SH-SY5Y (cell line): ENCODE results near the gene SAG.

Source experiments
- GATA2 ChIP-seq: IDR thresholded peaks from 2 replicates; pipeline ENCODE4 v1.6.1; 2011; ENCODE audit warnings: mild to moderate bottlenecking, low read depth, low read length
- GATA3 ChIP-seq: IDR thresholded peaks from 2 replicates; pipeline ENCODE4 v1.6.1; 2011; ENCODE audit warnings: low read depth, mild to moderate bottlenecking, low read length, moderate library complexity

GRCh38 chr2:233349005-233349998 is 41.7 kb downstream of the SAG start:
- no peak for TF ChIP-seq GATA2
- TF ChIP-seq GATA3 = no peak
